Measurements from ENCODE around the gene EVI2A.
"Not testable (repeated sequence)": the region's sequence is repeated elsewhere in the genome, so short reads cannot be mapped to it uniquely, and the experiment has no call there.

DNA sequence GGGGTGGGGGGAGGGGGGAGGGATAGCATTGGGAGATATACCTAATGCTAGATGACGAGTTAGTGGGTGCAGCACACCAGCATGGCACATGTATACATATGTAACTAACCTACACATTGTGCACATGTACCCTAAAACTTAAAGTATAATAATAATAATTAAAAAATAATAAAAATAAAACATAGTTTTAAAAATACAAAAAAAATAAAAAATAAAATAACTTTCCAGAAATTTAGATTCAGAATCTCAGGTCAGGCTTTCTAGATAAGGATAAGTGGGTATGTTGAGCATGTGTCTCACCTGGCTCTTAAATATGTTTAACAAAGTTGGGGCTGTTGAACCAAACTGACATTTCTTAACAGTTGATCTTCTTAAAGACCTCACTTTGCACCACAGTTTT is 33.5 kb downstream of the EVI2A start:
- TF ChIP-seq, protein P1, sequence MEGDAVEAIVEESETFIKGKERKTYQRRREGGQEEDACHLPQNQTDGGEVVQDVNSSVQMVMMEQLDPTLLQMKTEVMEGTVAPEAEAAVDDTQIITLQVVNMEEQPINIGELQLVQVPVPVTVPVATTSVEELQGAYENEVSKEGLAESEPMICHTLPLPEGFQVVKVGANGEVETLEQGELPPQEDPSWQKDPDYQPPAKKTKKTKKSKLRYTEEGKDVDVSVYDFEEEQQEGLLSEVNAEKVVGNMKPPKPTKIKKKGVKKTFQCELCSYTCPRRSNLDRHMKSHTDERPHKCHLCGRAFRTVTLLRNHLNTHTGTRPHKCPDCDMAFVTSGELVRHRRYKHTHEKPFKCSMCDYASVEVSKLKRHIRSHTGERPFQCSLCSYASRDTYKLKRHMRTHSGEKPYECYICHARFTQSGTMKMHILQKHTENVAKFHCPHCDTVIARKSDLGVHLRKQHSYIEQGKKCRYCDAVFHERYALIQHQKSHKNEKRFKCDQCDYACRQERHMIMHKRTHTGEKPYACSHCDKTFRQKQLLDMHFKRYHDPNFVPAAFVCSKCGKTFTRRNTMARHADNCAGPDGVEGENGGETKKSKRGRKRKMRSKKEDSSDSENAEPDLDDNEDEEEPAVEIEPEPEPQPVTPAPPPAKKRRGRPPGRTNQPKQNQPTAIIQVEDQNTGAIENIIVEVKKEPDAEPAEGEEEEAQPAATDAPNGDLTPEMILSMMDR (IDR thresholded peaks at IDR 0.05) = not testable (repeated sequence)
- not testable (repeated sequence) for TF ChIP-seq POLR2A (IDR thresholded peaks at IDR 0.05)

Data from esophagus squamous epithelium (tissue), 4 donors.